Glomerular visceral epithelial cell (primary cell): ENCODE measurements around the gene KNCN.

ENCODE experiments used
- DNase-seq: peaks from one replicate; pipeline ENCODE4 v3.0.0-alpha.2; 2016; ENCODE audit errors: extremely low spot score

KNCN gene

DNA sequence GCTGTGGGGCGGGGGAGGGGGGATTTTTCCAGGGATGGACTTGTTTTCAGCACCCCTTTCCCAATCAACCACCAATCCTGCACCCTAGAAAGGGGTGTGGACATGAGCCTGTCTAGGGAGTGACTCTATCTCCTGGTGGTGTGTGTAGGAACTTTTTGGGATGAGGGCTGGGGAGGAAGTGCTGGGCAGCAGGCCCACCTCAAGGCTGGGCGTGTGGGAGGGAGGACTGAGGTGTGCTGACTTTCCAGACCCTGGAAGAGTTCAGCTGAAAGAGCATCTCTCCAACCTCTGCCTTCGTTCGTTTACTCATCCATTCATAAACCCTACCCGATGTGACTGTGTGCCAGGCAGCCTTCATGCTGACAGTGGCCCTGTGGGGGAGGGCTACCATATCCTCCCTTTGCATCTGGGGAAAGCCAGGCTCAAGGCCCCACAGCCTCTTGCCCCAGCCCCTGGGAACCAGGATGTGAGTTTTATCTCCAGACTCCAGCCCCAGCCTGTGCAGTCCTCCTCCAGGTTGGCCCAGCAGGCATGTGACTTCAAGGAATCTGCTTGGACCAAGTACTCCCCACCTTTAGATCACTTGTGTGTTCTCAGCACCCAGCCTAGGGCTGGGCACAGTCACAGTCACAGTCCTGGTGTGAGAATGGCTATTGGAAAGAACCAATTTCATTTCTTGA lies 6.7 kb downstream of the KNCN start:
- DNase-seq, result no peak

DNA sequence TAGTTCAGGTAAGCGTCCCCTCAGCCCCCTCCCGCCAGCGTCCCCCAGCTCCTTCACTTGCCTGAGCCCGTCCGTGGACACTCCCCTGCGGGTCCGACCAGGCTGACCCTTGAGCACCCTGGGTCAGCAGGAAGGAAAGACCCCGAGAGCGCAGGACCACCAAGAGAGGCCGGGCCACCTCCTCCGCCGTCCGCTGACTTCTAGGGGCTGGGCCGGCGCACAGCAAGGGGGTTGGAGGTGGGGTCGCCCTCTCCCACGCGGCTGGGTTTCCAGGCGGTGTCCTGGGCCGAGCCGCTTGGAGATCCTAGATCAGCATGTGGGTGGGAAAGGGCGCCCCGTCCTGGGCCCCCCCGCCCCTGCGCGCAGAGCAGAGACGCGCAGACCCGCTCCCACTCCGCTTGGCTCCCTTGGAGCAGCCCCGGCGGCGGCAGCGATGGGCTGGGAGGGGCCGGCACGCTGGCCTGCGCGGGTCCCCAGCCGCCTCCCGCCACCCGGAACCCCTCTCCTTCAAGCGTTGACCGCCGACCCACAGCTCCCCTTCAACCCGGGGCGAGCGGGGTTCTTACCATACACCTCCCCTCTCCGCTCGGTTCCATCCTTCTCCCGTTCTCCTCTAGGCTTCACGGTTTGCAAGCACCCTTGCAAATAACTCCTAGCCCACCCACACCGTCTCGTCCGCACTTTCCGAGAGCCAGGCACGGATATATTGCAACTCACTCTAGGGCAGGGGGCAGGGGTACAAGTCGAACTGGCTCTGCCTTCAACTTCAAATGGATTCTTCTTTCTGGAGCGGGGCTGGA lies 7.5 kb downstream of the KNCN start:
- no peak for DNase-seq

GRCh38 chr1:46543382-46543760 lies 8.1 kb downstream of the KNCN start:
- DNase-seq, result no peak

- DNase-seq, result peak; percentile 45
These were observed 11.5 kb downstream of the KNCN start for GRCh38 chr1:46539972-46540371.

DNA sequence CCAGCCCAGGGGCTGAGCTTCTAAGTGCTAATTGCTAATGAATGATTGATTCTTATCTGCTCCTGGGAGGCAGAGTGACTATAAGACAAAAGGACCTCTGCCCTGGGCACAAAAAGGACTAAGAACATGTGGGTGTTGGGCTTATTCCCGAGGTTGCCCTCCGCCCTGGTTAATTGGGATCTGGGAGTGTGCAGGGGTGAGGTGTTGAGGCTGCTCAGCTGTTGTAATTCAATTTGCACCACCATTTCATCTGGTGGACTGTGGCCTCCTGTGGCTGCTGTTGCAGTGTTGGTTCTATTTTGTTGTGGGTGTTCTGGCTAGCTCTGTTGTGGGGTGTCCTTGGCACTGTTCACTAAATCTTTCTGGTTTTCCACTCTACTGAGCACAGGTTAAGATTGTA lies 13.3 kb downstream of the KNCN start:
- DNase-seq, result no peak

GRCh38 chr1:46537651-46538050 lies 13.8 kb downstream of the KNCN start:
- DNase-seq, result no peak

- no peak for DNase-seq
These were observed 14.9 kb downstream of the KNCN start for GRCh38 chr1:46536527-46536926.

GRCh38 chr1:46535063-46535462 lies 16.4 kb downstream of the KNCN start:
- peak; percentile 43 for DNase-seq

DNA sequence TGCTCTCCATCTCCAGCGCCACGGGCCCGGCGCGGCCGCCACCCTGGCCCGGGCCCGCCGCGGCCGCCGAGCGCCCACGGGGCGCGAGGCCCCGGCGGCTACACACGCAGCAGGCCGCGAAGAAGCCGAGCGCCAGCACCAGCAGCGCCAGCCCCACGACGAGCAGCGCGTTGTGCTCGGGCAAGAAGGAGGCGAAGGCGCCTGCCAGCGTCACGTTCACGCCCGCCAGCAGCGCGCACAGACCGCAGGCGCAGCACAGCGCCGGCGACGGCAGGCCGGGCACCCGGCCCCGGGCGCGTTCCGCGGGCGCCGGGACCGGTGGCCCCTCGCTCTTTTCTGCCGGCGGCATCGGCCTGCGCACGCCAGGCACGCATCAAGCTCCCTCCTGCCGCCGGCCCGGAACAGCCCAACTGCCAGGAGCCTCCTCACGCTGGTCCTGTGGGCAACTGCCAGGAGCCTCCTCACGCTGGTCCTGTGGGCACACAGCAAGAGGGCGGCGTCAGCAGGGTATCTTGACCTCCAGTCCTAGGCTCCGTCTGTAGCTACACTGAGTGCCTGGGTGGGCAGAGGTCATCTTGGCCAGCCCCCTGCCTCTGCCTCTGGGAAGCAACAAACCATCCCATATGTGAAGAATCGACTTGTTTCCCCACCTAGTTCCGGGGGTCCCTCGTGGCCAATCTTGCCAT lies 18.1 kb downstream of the KNCN start:
- DNase-seq, result peak; percentile 23

DNA sequence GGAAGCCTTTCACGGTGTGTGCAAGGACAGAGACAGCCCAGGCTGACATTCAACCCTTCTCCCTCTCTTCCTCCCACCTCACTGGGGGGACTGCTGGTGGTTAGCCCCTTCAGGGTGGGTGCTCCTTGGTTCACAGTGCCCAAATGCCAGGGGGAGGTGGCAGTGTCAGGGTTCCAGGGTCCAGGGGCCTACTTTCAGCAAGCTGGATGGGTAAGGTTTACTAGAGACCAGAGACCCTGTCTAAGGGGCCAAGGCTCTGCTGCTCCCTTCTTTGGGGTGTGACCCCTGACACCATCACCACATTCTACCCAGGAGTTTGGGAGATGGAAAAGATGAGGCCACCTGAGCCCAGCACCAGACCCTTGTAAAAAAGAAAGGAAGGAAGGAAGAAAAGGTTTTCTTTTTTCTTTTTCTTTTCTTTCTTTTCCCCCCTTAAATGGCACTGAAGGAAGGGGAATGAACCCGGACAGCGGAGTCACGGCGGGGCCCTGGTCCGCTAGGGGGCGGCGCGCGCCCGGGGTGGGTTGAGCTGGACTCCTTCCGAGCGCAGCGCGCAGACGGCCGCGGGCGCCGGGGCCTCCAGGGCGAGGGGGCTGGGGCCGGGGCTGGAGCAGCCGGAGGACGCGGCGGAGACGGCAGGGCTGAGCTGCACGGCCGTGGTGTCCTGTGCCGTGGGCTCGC lies 18.8 kb downstream of the KNCN start:
- DNase-seq, result peak; percentile 38

DNA sequence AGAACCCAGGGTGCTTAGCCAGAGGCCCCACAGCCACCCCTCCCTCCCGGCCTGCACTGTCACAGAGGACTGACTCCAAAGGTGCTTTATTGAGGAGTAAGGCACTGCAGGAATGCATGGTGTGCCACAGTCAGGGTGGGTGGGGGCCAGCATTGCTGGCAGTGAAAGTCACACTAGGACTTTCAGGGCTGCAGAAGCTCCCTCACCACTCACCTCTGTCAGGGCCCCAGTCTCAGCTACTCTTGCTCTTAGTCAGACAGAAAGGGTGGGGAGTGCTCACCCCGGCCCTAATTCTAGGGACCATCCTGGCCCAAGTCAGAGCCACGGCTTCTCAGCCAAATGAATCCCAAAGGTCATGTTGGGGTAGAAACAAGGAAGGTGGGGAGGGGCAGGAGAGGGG lies 19.4 kb downstream of the KNCN start:
- no peak for DNase-seq

DNA sequence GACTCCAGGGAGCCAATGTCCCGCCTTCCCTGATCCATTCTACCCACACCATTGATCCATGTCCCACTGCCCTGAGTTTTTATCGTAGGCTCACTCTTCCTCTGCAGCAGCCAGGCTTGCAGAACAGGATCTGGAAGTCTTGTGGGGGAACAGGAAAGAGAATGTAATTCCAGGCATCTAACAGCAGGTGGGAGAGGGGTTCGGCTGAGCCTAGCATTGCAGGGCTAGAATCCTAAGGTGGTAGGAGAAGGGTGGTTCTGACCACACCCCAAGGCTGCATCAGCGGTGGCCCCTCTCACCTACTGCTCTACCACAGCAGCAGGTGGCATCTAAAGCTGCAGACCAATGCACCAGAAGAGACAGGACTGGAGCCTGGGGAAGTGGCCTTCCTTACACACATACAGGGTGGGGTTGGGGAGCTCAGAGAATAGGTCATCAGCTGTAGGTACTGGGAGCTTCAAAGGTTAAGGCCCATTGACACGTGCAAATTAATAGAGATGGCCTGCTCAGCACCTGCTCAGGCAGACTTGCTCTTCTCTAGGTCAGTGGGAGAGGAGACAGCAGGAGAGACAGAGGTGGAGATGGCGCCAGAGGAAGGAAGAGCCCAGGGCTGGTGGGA lies 20.5 kb downstream of the KNCN start:
- no peak for DNase-seq

- DNase-seq, result no peak
These were observed 21.1 kb downstream of the KNCN start for GRCh38 chr1:46530311-46530710.

DNA sequence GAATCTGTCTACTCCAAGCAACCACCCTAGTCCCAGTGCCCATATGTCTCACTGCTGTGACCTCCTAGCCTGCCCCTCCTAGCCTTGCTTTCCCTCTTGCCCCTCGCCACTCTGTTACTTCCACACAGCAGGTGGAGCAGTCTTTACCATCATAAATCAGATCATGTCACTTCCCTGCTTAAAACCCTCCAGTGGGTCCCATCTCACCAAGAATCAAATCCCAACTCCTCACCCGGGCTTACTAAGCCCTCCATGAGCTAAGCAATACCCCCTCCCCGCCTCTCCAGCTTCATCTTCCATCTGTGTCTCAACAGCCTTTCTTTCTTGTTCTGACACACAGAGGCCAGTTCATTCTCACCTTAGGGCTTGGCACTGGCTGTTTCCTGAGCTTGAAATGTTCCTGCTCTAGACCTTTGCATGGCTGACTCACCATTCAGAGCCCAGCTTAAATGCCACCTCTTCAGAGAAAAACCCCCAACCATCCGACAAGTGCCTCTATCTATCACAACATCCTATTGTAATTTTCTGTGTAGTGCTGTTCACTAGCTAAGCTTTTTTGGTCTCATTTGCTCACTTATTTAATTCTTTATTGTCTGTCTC lies 22.3 kb downstream of the KNCN start:
- no peak for DNase-seq

DNA sequence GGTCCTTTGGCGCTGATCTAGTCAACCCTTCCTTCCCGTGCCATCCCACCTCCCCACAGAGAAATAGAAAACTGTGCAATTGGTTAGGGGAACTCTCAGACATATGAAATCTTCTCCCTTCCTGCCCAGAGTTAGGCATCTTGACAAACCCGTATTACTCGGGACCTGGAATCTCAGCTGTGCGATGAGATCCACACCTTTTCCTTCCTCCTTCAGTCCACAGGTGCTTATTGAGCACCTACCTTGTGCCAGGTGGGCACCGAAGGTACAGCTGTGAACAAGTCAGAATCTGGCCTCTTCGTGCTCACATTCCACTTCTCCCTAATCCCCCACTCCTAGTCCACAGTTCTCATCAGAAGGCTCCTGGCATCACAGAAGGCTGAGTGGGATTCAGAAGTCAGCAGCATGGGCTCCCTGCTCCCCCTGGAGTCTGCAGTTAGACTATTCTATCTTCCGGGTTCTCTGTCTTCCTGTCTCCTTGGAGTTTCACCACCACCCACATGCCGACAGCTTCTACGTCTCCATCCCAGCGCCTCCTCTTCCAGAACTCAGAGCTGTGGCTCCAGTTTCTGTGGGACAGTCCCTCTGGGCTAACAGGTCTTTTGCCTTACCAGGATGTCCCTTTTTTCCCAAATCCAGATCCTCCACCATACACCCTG lies 23.0 kb downstream of the KNCN start:
- no peak for DNase-seq

- peak; percentile 75 for DNase-seq
These were observed 23.8 kb downstream of the KNCN start for GRCh38 chr1:46527474-46528296.

DNA sequence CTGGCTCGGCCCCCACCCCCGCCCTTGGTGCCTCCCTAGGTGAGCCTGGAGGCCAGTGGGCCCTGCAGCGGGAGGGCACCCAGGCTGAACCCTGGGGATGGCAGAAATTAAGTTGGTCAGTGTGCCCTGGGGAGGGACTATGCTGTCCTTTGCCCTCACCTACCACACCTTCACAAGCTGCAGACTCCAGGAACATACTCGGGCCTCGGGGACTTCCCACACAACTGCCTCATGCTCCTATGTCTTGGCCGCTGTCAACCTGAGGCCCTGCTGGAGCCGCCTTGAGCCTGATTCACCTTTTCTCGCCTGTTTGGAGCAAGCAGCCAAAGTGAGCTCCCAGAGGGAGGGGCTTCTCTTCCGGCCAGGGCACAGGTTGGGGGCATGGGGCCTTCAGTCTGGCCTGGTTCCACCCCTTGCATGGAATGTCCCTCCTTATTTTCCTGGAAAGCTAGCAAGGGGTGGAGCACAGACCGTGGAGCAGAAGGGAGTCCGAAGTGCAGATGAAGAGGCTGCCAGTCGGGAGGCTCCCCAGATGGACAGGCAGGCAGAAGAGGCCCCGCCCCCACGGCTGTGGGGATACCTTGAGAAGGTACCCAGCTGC lies 24.7 kb downstream of the KNCN start:
- DNase-seq, result no peak

DNA sequence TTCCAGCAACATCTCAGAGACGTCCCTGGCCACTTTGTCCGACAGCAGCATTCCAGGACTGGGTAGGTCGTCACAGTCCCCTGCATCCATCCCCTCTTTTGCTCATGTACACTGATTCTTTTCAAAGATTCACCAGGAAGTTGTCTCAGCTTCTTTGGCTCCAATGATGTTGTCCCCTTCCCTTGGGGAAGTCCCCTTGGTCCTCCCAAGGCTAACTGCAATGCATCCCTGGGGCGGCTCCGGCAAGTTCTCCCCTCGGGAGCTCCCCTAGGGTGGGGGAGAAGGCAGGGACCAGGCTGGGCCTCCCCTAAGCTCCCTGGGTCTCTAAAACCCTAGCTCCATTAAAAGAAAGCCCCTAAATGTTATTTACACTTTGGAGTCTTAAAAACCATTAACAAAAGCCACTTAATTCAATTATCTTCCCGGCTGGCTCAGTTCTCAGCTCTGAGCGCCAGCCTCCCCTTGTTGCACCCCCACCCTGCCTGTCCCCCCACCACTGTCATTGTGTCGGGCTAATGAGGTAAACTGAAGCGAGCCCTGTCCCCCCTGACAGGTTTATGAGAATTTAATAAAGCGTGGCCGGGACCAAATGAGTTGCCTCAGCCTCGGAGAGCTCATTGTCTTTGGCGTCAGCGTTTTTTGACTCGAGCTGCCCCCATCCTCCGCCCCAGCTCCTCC lies 25.3 kb downstream of the KNCN start:
- no peak for DNase-seq
